Liver (tissue), 9 donors: ENCODE results near the gene ZNF536. TPM values are rescaled to one million over a fixed set of nuclear protein-coding genes. Genes with fewer than 3 reads are reported as not detected.

Source experiments
- DNase-seq: peaks from one replicate; pipeline ENCODE4 v3.0.0-alpha.2; 2017; ENCODE audit warnings: low spot score
- H3K27ac ChIP-seq, 2 donors: one replicate each; pipeline ENCODE4 v1.7.0; 2013; ENCODE audit warnings: inconsistent platforms in 2 of 2, low read length in 2 of 2, control low read depth in 1 of 2, low read depth in 1 of 2, mild to moderate bottlenecking in 1 of 2
- H3K27me3 ChIP-seq, 4 donors: one replicate each; pipeline versions ENCODE4 v1.6.1 to v1.7.0; 2013; ENCODE audit warnings: low read length in 3 of 4, inconsistent platforms in 1 of 4, mild to moderate bottlenecking in 1 of 4, moderate library complexity in 1 of 4; ENCODE audit not compliant: control insufficient read depth in 4 of 4, insufficient read depth in 4 of 4
- H3K36me3 ChIP-seq, 4 donors: one replicate each; pipeline versions ENCODE4 v1.6.1 to v1.7.0; 2013; ENCODE audit warnings: low read length in 3 of 4, mild to moderate bottlenecking in 3 of 4, low read depth in 1 of 4, moderate library complexity in 1 of 4; ENCODE audit not compliant: control insufficient read depth in 4 of 4, insufficient read depth in 3 of 4
- H3K4me1 ChIP-seq, 4 donors: one replicate each; pipeline versions ENCODE4 v1.6.1 to v1.7.0; 2013; ENCODE audit warnings: low read length in 3 of 4, mild to moderate bottlenecking in 3 of 4, moderate library complexity in 1 of 4; ENCODE audit not compliant: control insufficient read depth in 4 of 4, insufficient read depth in 4 of 4
- H3K4me3 ChIP-seq, 3 donors: one replicate each; pipeline versions ENCODE4 v1.6.1 to v1.7.0; 2013; ENCODE audit warnings: low read length in 3 of 3, control low read depth in 1 of 3, low read depth in 1 of 3, mild to moderate bottlenecking in 1 of 3
- H3K9ac ChIP-seq, 2 donors: one replicate each; pipeline ENCODE4 v1.7.0; 2013; ENCODE audit warnings: low read length in 2 of 2, mild to moderate bottlenecking in 2 of 2, moderate library complexity in 2 of 2, control low read depth in 1 of 2, low read depth in 1 of 2
- H3K9me3 ChIP-seq, 4 donors: one replicate each; pipeline versions ENCODE4 v1.6.1 to v1.7.0; 2013; ENCODE audit warnings: low read length in 3 of 4; ENCODE audit not compliant: control insufficient read depth in 4 of 4
- EGR1 ChIP-seq, 2 donors: IDR thresholded peaks; 2 replicates each; pipeline ENCODE4 v1.6.1; 2016 to 2018; ENCODE audit warnings: antibody characterized with exemption in 2 of 2, low read depth in 2 of 2
- GABPA ChIP-seq, 2 donors: IDR thresholded peaks in 1 of 2; conservative IDR thresholded peaks in 1 of 2; 2 replicates each; pipeline ENCODE4 v1.6.1; 2016; ENCODE audit warnings: antibody characterized with exemption in 2 of 2, mild to moderate bottlenecking in 1 of 2, moderate library complexity in 1 of 2
- HNF4G ChIP-seq: IDR thresholded peaks from 2 replicates; pipeline ENCODE4 v1.6.1; 2016; ENCODE audit warnings: antibody characterized with exemption
- NR2F2 ChIP-seq: IDR thresholded peaks from 2 replicates; pipeline ENCODE4 v1.6.1; 2016; ENCODE audit warnings: antibody characterized with exemption
- SP1 ChIP-seq: IDR thresholded peaks from 2 replicates; pipeline ENCODE4 v1.6.1; 2018; ENCODE audit warnings: antibody characterized with exemption, mild to moderate bottlenecking
- WGBS: extraction: QIAGEN DNeasy Blood & Tissue Kit; methylation state at CpG from one replicate; pipeline ENCODE4 v1.1.7; 2013; 5-methylcytosine and 5-hydroxymethylcytosine counted together
- polyA plus RNA-seq, 2 donors: library from polyadenylated mRNA; stranded (reverse) in 1 of 2; unstranded in 1 of 2; fragments of 200-250 nt in 1 of 2; fragments of >200 nt in 1 of 2; fragmentation: Nextera tagmentation in 1 of 2; extraction: Ambion mirVana in 1 of 2; gene quantifications; one replicate each; pipeline versions ENCODE4 v1.2.1 to v1.2.3, GENCODE V29; 2013 to 2015
- total RNA-seq, 2 donors: library from RNA; depleted of rRNA; stranded (reverse); fragments of >200 nt; gene quantifications; one replicate each; pipeline ENCODE4 v1.2.3, GENCODE V29; 2014
- TF ChIP-seq, protein P1 (sequence below): IDR thresholded peaks from 2 replicates; pipeline ENCODE4 v1.6.1; 2016; ENCODE audit warnings: antibody characterized with exemption
- TF ChIP-seq, protein P2 (sequence below): IDR thresholded peaks from 2 replicates; pipeline ENCODE4 v1.6.1; 2016; ENCODE audit warnings: antibody characterized with exemption
- TF ChIP-seq, protein P3 (sequence below): IDR thresholded peaks from 2 replicates; pipeline ENCODE4 v1.6.1; 2016; ENCODE audit warnings: antibody characterized with exemption, mild to moderate bottlenecking
- TF ChIP-seq, protein P4 (sequence below): IDR thresholded peaks from 2 replicates; pipeline ENCODE4 v1.6.1; 2016; ENCODE audit warnings: antibody characterized with exemption
- donor health status: healthy.
- donor health status: healthy.
- donor health status: healthy.
- donor health status: healthy.
- donor health status: healthy.

The ZNF536 gene
- total and polyA plus RNA-seq, 4 donors, result 0.02 to 0.17 (median 0.08) TPM

GRCh38 chr19:30449078-30449590, 77.0 kb downstream of the ZNF536 start (continued):
- TF ChIP-seq, protein P1, sequence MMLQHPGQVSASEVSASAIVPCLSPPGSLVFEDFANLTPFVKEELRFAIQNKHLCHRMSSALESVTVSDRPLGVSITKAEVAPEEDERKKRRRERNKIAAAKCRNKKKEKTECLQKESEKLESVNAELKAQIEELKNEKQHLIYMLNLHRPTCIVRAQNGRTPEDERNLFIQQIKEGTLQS, result no peak
- TF ChIP-seq, protein P2, sequence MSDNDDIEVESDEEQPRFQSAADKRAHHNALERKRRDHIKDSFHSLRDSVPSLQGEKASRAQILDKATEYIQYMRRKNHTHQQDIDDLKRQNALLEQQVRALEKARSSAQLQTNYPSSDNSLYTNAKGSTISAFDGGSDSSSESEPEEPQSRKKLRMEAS, result no peak

- Histone ChIP-seq H3K9ac (no peak overlapping the region), H3K9me3 (no peaks in the 10 kb centered on the region), H3K27ac (no peak overlapping the region), H3K27me3 (peaks cover 0 to 2% (median 0%) of the 10 kb centered on the region in 4 donors), H3K4me3 (no peak overlapping the region), H3K4me1 (no peaks in the 10 kb centered on the region), H3K36me3 (no peaks in the 10 kb centered on the region)
- 42% methylated on average over 8 of the region's 8 CpGs for WGBS
- no peak for DNase-seq
- TF ChIP-seq, protein P3, sequence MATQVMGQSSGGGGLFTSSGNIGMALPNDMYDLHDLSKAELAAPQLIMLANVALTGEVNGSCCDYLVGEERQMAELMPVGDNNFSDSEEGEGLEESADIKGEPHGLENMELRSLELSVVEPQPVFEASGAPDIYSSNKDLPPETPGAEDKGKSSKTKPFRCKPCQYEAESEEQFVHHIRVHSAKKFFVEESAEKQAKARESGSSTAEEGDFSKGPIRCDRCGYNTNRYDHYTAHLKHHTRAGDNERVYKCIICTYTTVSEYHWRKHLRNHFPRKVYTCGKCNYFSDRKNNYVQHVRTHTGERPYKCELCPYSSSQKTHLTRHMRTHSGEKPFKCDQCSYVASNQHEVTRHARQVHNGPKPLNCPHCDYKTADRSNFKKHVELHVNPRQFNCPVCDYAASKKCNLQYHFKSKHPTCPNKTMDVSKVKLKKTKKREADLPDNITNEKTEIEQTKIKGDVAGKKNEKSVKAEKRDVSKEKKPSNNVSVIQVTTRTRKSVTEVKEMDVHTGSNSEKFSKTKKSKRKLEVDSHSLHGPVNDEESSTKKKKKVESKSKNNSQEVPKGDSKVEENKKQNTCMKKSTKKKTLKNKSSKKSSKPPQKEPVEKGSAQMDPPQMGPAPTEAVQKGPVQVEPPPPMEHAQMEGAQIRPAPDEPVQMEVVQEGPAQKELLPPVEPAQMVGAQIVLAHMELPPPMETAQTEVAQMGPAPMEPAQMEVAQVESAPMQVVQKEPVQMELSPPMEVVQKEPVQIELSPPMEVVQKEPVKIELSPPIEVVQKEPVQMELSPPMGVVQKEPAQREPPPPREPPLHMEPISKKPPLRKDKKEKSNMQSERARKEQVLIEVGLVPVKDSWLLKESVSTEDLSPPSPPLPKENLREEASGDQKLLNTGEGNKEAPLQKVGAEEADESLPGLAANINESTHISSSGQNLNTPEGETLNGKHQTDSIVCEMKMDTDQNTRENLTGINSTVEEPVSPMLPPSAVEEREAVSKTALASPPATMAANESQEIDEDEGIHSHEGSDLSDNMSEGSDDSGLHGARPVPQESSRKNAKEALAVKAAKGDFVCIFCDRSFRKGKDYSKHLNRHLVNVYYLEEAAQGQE, result no peak
- TF ChIP-seq HNF4G (no peak), EGR1 (IDR thresholded peaks at IDR 0.05; ENCODE audit: low read depth in 2 of 2) (no peak), SP1 (no peak), NR2F2 (no peak)
- TF ChIP-seq, protein P4, sequence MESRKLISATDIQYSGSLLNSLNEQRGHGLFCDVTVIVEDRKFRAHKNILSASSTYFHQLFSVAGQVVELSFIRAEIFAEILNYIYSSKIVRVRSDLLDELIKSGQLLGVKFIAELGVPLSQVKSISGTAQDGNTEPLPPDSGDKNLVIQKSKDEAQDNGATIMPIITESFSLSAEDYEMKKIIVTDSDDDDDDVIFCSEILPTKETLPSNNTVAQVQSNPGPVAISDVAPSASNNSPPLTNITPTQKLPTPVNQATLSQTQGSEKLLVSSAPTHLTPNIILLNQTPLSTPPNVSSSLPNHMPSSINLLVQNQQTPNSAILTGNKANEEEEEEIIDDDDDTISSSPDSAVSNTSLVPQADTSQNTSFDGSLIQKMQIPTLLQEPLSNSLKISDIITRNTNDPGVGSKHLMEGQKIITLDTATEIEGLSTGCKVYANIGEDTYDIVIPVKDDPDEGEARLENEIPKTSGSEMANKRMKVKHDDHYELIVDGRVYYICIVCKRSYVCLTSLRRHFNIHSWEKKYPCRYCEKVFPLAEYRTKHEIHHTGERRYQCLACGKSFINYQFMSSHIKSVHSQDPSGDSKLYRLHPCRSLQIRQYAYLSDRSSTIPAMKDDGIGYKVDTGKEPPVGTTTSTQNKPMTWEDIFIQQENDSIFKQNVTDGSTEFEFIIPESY, result no peak
Measured at GRCh38 chr19:30449673-30450072, 77.5 kb downstream of the ZNF536 start.

- TF ChIP-seq NR2F2 (peak; percentile 36), GABPA (IDR thresholded peaks at IDR 0.05 in 1 of 2, conservative IDR thresholded peaks at IDR 0.05 in 1 of 2) (no peak)
- TF ChIP-seq, protein P1, result no peak
- TF ChIP-seq, protein P4, result no peak
- no peak overlapping the region for H3K9ac ChIP-seq
- no peak for DNase-seq
Measured at GRCh38 chr19:30450100-30450499, 77.9 kb downstream of the ZNF536 start.

More at GRCh38 chr19:30450100-30450499, 77.9 kb downstream of the ZNF536 start:
- peaks cover 0 to 2% (median 0%) of the 10 kb centered on the region in 4 donors for H3K27me3 ChIP-seq
- peak overlapping the region in 1 of 3 donors; percentile 18 for H3K4me3 ChIP-seq
- H3K36me3 ChIP-seq, result no peaks in the 10 kb centered on the region
- WGBS, result 7% methylated on average over 7 of the region's 7 CpGs
- H3K9me3 ChIP-seq, result no peaks in the 10 kb centered on the region
- H3K4me1 ChIP-seq, result no peaks in the 10 kb centered on the region
- H3K27ac ChIP-seq, result no peak overlapping the region
